IPS DF 6.9 (cell line): ENCODE results near the gene CD22.

ENCODE experiments used
- DNase-seq: peaks from one replicate; pipeline ENCODE4 v3.0.0-alpha.2; 2013; ENCODE audit warnings: low read depth, low spot score
- H3K27ac ChIP-seq: one replicate; pipeline ENCODE4 v1.5.1; 2013; ENCODE audit warnings: low read length, control low read depth
- H3K27me3 ChIP-seq: 2 replicates; pipeline ENCODE4 v1.6.1; 2013; ENCODE audit warnings: mild to moderate bottlenecking, low read length; ENCODE audit not compliant: control insufficient read depth, insufficient read depth
- H3K36me3 ChIP-seq: 2 replicates; pipeline ENCODE4 v1.6.1; 2013; ENCODE audit warnings: low read length; ENCODE audit not compliant: control insufficient read depth, insufficient read depth
- H3K4me1 ChIP-seq: 2 replicates; pipeline ENCODE4 v1.6.1; 2013; ENCODE audit warnings: low read length; ENCODE audit not compliant: control insufficient read depth, insufficient read depth
- H3K4me3 ChIP-seq: 2 replicates; pipeline ENCODE4 v1.5.1; 2013; ENCODE audit warnings: mild to moderate bottlenecking, low read length
- H3K9me3 ChIP-seq: 2 replicates; pipeline ENCODE4 v1.6.1; 2013; ENCODE audit warnings: low read length, inconsistent platforms; ENCODE audit not compliant: control insufficient read depth, insufficient read depth
- WGBS: extraction: QIAGEN DNeasy Blood & Tissue Kit; methylation state at CpG from one replicate; pipeline ENCODE4 v1.1.7; 2013; ENCODE audit warnings: mixed read lengths, missing lambda C conversion rate; ENCODE audit not compliant: insufficient read length, insufficient coverage; 5-methylcytosine and 5-hydroxymethylcytosine counted together

Gene CD22

GRCh38 chr19:35295792-35296462 is 33.1 kb upstream of the CD22 start:
- no peak overlapping the region for H3K4me3 ChIP-seq
- WGBS = no CpG with 5 or more reads among the region's 24 CpGs
- peaks cover 3% of the 10 kb centered on the region for H3K4me1 ChIP-seq
- H3K27me3 ChIP-seq = no peaks in the 10 kb centered on the region
- H3K27ac ChIP-seq = no peak overlapping the region
- no peak for DNase-seq
- H3K36me3 ChIP-seq = no peaks in the 10 kb centered on the region; the same call in 1 of the 2 replicates
- H3K9me3 ChIP-seq = no peaks in the 10 kb centered on the region

- H3K4me1 ChIP-seq = peaks cover 3% of the 10 kb centered on the region
- no peak overlapping the region for H3K27ac ChIP-seq
- H3K4me3 ChIP-seq = no peak overlapping the region
- no peak for DNase-seq
- H3K9me3 ChIP-seq = no peaks in the 10 kb centered on the region
- no peaks in the 10 kb centered on the region for H3K27me3 ChIP-seq
- WGBS = 100% methylated on average over 2 of the region's 7 CpGs
- H3K36me3 ChIP-seq = no peaks in the 10 kb centered on the region; the same call in 1 of the 2 replicates
These were observed 32.1 kb upstream of the CD22 start for GRCh38 chr19:35296644-35297514.

- Histone ChIP-seq H3K9me3 (no peaks in the 10 kb centered on the region), H3K4me1 (peaks cover 3% of the 10 kb centered on the region), H3K4me3 (no peak overlapping the region), H3K36me3 (no peaks in the 10 kb centered on the region; the same call in 1 of the 2 replicates), H3K27me3 (no peaks in the 10 kb centered on the region), H3K27ac (no peak overlapping the region)
- no peak for DNase-seq
- 100% methylated on average over 3 of the region's 3 CpGs for WGBS
These were observed 31.5 kb upstream of the CD22 start for GRCh38 chr19:35297515-35297848.

GRCh38 chr19:35297922-35298321 is 31.1 kb upstream of the CD22 start:
- Histone ChIP-seq H3K4me3 (no peak overlapping the region), H3K4me1 (peaks cover 3% of the 10 kb centered on the region), H3K9me3 (no peaks in the 10 kb centered on the region), H3K27ac (no peak overlapping the region), H3K36me3 (no peaks in the 10 kb centered on the region; the same call in 1 of the 2 replicates), H3K27me3 (no peaks in the 10 kb centered on the region)
- no peak for DNase-seq
- WGBS = 100% methylated on average over 2 of the region's 2 CpGs

- Histone ChIP-seq H3K4me3 (no peak overlapping the region), H3K27ac (no peak overlapping the region), H3K4me1 (peaks cover 3% of the 10 kb centered on the region), H3K9me3 (no peaks in the 10 kb centered on the region), H3K27me3 (no peaks in the 10 kb centered on the region), H3K36me3 (no peaks in the 10 kb centered on the region; the same call in 1 of the 2 replicates)
- DNase-seq = no peak
- WGBS = 100% methylated on average over 5 of the region's 5 CpGs
These were observed 30.4 kb upstream of the CD22 start for GRCh38 chr19:35298561-35298972.

GRCh38 chr19:35299523-35300338 is 29.3 kb upstream of the CD22 start:
- Histone ChIP-seq H3K27ac (no peak overlapping the region), H3K9me3 (no peaks in the 10 kb centered on the region), H3K36me3 (no peaks in the 10 kb centered on the region; the same call in 1 of the 2 replicates), H3K27me3 (no peaks in the 10 kb centered on the region), H3K4me3 (no peak overlapping the region), H3K4me1 (peaks cover 2% of the 10 kb centered on the region; the same call in 1 of the 2 replicates)
- no CpG with 5 or more reads among the region's 55 CpGs for WGBS
- DNase-seq = peak; percentile 20

- Histone ChIP-seq H3K27me3 (no peaks in the 10 kb centered on the region), H3K27ac (no peak overlapping the region), H3K36me3 (no peaks in the 10 kb centered on the region; the same call in 1 of the 2 replicates), H3K4me1 (peaks cover 2% of the 10 kb centered on the region; the same call in 1 of the 2 replicates), H3K4me3 (no peak overlapping the region), H3K9me3 (no peaks in the 10 kb centered on the region)
- WGBS = no CpG with 5 or more reads among the region's 10 CpGs
- DNase-seq = no peak
These were observed 28.7 kb upstream of the CD22 start for GRCh38 chr19:35300339-35300649.

- H3K4me3 ChIP-seq = no peak overlapping the region
These were observed 27.0 kb upstream of the CD22 start for GRCh38 chr19:35301961-35302360.

GRCh38 chr19:35302446-35302845 is 26.5 kb upstream of the CD22 start:
- H3K27me3 ChIP-seq = no peaks in the 10 kb centered on the region
- H3K9me3 ChIP-seq = no peaks in the 10 kb centered on the region
- peaks cover 2% of the 10 kb centered on the region; the same call in 1 of the 2 replicates for H3K4me1 ChIP-seq
- no peak overlapping the region for H3K4me3 ChIP-seq
- no peaks in the 10 kb centered on the region; the same call in 1 of the 2 replicates for H3K36me3 ChIP-seq
- WGBS = no CpG with 5 or more reads among the region's 16 CpGs
- H3K27ac ChIP-seq = no peak overlapping the region
- no peak for DNase-seq

More at GRCh38 chr19:35301961-35302360, 27.0 kb upstream of the CD22 start:
- Histone ChIP-seq H3K4me1 (peaks cover 2% of the 10 kb centered on the region; the same call in 1 of the 2 replicates), H3K36me3 (no peaks in the 10 kb centered on the region; the same call in 1 of the 2 replicates), H3K27ac (no peak overlapping the region), H3K9me3 (no peaks in the 10 kb centered on the region), H3K27me3 (no peaks in the 10 kb centered on the region)
- 94% methylated on average over 1 of the region's 2 CpGs for WGBS
- DNase-seq = no peak

GRCh38 chr19:35303357-35303915 is 25.6 kb upstream of the CD22 start:
- Histone ChIP-seq H3K36me3 (no peaks in the 10 kb centered on the region), H3K9me3 (no peaks in the 10 kb centered on the region), H3K27ac (no peak overlapping the region), H3K4me3 (no peak overlapping the region), H3K27me3 (no peaks in the 10 kb centered on the region), H3K4me1 (peaks cover 2% of the 10 kb centered on the region; the same call in 1 of the 2 replicates)
- no CpG with 5 or more reads among the region's 6 CpGs for WGBS
- no peak for DNase-seq
